GM19193 (cell line): Measurements from ENCODE around the gene UBXN6.
A peak's percentile ranks its signal among the peaks of the same experiment; 100 is the strongest.

Experiments
- POLR2A ChIP-seq: IDR thresholded peaks from 4 replicates; pipeline ENCODE4 v1.6.1; 2011; ENCODE audit not compliant: insufficient read depth, insufficient read length; ENCODE audit errors: extremely low read depth

Gene UBXN6

GRCh38 chr19:4457654-4458395 is at the start of gene UBXN6:
Gene UBXN6, minus strand, starts transcription at chr19:4457794. Its CDS starts 97 bp downstream, at chr19:4457697.
- peak; percentile 42 for TF ChIP-seq POLR2A

- no peak for TF ChIP-seq POLR2A
Measured at GRCh38 chr19:4507150-4507452, 49.5 kb upstream of the UBXN6 start.

- TF ChIP-seq POLR2A, result no peak
Measured at GRCh38 chr19:4506449-4507149, 49.0 kb upstream of the UBXN6 start.

GRCh38 chr19:4505570-4506448 is 48.2 kb upstream of the UBXN6 start:
- TF ChIP-seq POLR2A, result no peak

GRCh38 chr19:4504891-4505569 is 47.4 kb upstream of the UBXN6 start:
- no peak for TF ChIP-seq POLR2A

- no peak for TF ChIP-seq POLR2A
Measured at GRCh38 chr19:4504297-4504701, 46.7 kb upstream of the UBXN6 start.

- TF ChIP-seq POLR2A, result no peak
Measured at GRCh38 chr19:4503825-4504170, 46.2 kb upstream of the UBXN6 start.

- no peak for TF ChIP-seq POLR2A
Measured at GRCh38 chr19:4503132-4503824, 45.7 kb upstream of the UBXN6 start.

- TF ChIP-seq POLR2A, result no peak
Measured at GRCh38 chr19:4502282-4503131, 44.9 kb upstream of the UBXN6 start.

GRCh38 chr19:4501691-4502090 is 44.1 kb upstream of the UBXN6 start:
- TF ChIP-seq POLR2A, result no peak

- no peak for TF ChIP-seq POLR2A
Measured at GRCh38 chr19:4500841-4501591, 43.4 kb upstream of the UBXN6 start.

- TF ChIP-seq POLR2A, result no peak
Measured at GRCh38 chr19:4499855-4500254, 42.3 kb upstream of the UBXN6 start.

GRCh38 chr19:4499318-4499717 is 41.7 kb upstream of the UBXN6 start:
- no peak for TF ChIP-seq POLR2A
